Stimulated activated CD4-positive, alpha-beta T cell treated with anti-CD3 and anti-CD28 coated beads, TNF-alpha, amount 100 ng/mL, for 1 hour (primary cell): Measurements from ENCODE around the gene PDE6C.
"Not testable (repeated sequence)": the region's sequence is repeated elsewhere in the genome, so short reads cannot be mapped to it uniquely, and the experiment has no call there.

Source experiments
- DNase-seq, 3 donors: peaks; one replicate each; pipeline ENCODE4 v3.0.0-alpha.2; 2020; ENCODE audit warnings: low read depth in 3 of 3, low spot score in 1 of 3

Gene PDE6C

GRCh38 chr10:93629647-93630305, 17.4 kb downstream of the PDE6C start:
- no peak for DNase-seq

DNA sequence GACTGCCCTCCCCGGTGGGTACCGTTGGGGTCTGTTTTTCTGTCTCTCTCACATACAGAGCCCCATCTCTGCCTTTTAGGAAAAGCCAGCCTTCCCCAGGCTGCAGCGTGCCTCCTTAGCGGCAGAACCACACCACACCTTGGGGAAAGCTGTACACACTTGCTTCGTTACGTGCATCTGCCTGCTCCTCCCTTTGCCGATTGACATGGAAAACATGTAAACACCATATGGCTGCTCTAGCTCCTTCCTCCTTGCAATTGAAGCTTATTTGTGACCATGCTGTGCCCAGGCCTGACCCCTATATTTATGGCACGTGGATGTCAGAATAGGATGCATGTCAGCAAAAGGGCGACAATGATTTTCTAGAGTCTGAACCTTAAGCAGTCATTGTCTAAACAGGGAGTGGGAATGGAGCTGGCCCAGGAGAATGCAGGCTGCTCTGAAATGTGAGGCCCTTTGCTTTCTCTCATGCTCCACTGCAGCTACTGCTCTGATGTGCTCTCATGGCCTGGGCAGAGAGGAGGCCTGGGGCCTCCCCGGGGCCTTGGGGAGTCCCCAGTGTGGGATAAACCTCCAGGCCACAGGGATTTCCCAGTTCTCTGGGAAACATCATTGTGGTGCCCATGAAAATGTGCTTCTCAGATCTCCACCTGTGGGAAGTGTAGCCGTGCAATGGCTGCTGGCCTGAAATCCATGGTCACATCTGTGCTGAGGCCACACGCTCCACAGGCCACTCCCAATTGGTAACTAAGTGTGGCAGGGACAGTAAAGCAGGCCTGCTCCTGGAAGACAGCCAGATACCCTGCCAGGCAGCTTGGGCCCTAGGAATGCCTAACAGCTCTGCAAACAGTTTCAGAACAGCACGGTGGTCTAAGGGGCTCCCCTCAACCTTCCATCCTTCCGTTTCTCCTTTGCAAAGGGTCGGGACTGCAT, 18.6 kb downstream of the PDE6C start:
- no peak for DNase-seq

DNA sequence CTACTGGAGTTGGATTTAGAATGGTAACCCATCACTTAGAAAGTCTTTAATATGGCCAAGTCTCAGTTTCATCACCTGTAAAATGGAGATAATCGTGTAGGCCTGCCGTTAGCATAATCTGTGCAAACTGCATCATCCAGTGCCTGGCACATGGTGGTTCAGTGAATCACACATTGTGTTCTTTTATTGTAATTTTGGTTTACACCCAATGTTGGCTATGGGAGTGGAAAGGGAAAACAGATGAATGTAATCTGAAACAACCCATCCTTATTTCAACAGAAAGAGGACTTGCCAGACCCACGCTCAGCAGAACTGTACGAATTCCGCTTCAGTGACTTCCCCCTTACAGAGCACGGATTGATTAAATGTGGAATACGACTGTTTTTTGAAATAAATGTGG, 27.5 kb downstream of the PDE6C start:
- no peak for DNase-seq

GRCh38 chr10:93652857-93653256, 40.5 kb downstream of the PDE6C start:
- no peak for DNase-seq

GRCh38 chr10:93654201-93654600, 41.9 kb downstream of the PDE6C start:
- DNase-seq: no peak

GRCh38 chr10:93656155-93656554, 43.8 kb downstream of the PDE6C start:
- no peak for DNase-seq

- DNase-seq: no peak
Observed at GRCh38 chr10:93657757-93658156, 45.4 kb downstream of the PDE6C start.

DNA sequence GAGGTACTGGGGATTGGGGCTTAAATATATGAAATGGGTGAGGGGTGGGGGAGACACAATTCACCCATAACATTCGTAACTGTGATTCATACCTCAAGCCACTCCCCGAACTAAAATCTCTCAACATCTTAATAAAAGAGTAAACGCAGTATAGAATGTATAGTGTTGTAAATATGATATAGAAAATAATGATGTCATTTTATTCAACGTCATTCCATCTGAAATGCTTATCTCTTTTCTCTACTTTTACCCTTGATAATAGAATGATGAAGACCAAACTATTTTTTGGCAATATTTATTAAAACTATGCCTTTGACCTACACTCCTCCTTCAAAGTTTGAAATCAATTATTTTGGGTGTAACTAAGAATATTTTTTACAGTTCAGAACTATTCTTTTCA, 53.7 kb downstream of the PDE6C start:
- no peak for DNase-seq

GRCh38 chr10:93667795-93668194, 55.5 kb downstream of the PDE6C start:
- DNase-seq: no peak

DNA sequence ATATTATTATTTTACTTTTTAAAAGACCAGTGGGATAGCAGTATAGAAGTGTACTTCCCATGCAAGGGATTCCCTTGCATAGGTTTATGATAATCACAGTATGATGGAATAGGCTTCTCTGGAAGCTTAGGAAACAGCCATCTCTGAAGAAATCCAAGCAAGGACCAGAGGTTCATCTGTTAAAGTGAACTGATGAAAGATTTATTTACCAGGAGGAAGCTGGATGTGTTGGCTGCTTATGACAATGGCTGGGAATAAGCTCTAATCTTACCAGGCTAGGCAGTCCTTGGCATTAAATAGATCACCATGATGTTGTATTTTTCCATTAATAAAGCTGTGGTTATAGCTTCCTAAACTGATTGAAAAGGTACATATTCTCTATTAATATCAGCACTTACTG, 58.0 kb downstream of the PDE6C start:
- DNase-seq: no peak

GRCh38 chr10:93671042-93671441, 58.7 kb downstream of the PDE6C start:
- DNase-seq: no peak

GRCh38 chr10:93672022-93672678, 59.8 kb downstream of the PDE6C start:
- no peak for DNase-seq

- DNase-seq: no peak
Observed at GRCh38 chr10:93672890-93673289, 60.6 kb downstream of the PDE6C start.

DNA sequence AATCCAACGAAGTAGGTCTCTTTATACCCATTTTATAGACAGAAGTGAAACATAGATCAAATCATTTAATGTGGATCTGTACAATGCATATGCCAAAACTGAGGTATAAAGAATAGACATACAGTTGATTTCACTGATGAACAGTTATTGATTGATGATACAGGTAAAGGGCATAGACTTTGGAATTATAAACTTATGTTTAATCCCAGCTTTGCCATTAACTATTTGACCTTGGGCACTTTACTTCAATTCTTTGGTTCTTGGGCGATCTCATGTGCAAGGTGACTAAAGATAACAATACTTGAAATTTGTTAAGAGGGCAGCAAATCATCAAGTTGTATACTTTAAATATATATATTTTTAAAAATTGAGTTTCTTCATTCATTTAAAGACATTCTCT, 61.5 kb downstream of the PDE6C start:
- no peak for DNase-seq

DNA sequence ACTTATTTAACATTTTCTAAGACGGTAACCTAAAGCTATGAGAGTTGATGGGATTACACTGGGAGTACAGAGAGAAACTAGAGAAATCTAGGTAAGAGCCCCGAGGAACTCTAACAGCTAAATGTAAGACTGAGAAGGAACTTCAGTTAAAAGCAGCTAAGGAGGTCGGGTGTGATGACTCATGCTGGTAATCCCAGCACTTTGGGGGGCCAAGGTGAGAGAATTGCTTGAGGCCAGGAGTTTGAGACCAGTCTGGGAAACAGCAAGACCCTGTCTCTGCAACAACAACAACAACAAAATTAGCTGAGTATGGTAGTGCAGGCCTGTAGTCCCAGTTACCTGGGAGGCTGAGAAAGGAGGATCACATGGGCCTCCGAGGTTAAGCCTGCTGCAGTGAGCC, 66.0 kb downstream of the PDE6C start:
- DNase-seq: no peak

GRCh38 chr10:93678805-93679587, 66.7 kb downstream of the PDE6C start:
- DNase-seq: no peak

DNA sequence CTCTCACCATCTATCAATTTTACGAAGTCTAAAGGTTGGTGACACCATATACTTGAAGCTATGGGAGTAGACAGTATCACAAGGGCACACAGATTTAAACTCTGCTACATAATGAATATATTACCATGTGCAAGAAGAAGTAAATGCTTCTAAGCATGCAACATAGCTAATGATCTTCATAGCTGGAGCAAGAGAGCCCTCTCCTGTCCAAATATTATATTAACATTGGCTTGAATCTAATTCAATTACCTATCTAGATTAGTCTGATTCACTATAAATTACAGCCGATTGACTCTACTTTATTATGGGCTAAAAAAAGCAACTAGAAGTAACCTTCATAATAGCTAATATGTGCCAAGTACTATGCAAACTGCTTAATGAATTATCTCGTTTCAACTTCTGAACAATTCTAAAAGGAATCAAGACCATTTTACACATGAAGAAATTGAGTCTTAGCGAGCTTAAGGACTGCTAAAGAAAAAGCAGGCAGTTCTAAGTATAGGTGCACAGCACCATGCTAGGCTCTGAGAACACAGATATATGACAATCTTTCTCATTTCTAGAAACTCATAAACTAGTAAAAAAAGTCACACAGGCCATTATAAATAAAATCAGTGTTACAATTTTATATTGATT, 68.2 kb downstream of the PDE6C start:
- DNase-seq: no peak

DNA sequence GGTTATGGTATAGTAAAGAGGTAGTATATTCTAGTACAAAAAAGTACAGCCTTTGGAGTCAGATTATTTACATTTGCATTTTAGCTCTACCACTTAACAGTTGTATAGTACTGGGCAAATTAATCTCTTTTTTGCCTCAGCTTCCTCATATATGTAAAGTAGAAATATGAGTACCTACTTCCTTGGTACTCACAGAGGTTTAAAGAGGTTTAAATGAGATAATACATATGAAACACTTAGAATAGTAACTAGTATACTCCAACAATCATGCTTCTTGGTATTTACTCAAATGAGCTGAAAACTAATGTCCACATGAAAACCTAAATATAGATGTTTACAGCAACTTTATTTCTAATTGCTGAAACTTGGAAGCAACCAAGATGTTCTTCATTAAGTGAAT, 75.4 kb downstream of the PDE6C start:
- no peak for DNase-seq

- DNase-seq: no peak
Observed at GRCh38 chr10:93695740-93696139, 83.4 kb downstream of the PDE6C start.

GRCh38 chr10:93696582-93696981, 84.2 kb downstream of the PDE6C start:
- not testable (repeated sequence) for DNase-seq

GRCh38 chr10:93697207-93697606, 84.9 kb downstream of the PDE6C start:
- DNase-seq: no peak
